Measurements from ENCODE around the gene PTPN4.
"Not testable (repeated sequence)": the region's sequence is repeated elsewhere in the genome, so short reads cannot be mapped to it uniquely, and the experiment has no call there.

PTPN4 gene

GRCh38 chr2:119765433-119766002 lies 5.8 kb downstream of the PTPN4 start:
- no peak for FAIRE-seq

GRCh38 chr2:119766944-119767343 lies 7.2 kb downstream of the PTPN4 start:
- no peak for FAIRE-seq

GRCh38 chr2:119768742-119769141 lies 9.0 kb downstream of the PTPN4 start:
- no peak for FAIRE-seq

GRCh38 chr2:119769645-119770044 lies 9.9 kb downstream of the PTPN4 start:
- no peak for FAIRE-seq

GRCh38 chr2:119771331-119771730 lies 11.6 kb downstream of the PTPN4 start:
- FAIRE-seq, result no peak

DNA sequence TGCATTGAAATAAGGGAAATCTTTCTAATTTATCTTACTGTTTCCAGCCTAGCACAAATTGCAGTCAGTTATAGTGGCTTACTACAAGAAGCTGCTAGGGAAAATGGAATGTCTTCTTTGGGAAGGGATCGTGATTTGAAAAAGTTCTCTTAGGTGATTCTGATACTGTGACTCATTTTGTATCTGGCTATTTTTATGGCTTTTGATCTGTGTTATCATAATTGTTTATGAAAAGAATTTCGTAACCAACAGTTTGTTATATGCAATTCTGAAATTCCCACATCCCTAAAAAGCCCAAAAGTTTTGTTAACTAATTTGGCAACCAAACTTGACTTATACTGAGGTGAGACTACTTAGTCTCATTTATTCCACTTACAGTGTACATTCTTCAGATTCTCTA lies 12.4 kb downstream of the PTPN4 start:
- no peak for FAIRE-seq

GRCh38 chr2:119772767-119773166 lies 13.0 kb downstream of the PTPN4 start:
- FAIRE-seq, result no peak

DNA sequence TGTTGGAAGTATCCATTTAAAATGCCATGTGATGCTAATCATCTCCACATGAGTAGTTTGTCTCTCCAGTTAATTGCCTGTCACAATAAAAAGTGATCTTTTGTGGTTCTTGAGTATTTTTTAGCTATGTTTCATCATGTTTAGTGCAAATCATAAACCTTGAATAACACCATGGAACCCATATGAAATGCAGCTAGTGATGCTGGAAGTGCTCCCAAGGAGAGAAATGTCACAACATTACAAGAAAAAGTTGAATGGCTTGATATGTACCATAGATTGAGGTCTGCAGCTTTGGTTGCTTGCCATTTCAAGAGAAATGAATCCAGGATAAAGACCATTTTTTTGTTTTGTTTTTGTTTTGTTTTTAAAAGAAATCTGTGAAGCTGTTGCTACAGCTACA lies 14.3 kb downstream of the PTPN4 start:
- FAIRE-seq, result no peak

DNA sequence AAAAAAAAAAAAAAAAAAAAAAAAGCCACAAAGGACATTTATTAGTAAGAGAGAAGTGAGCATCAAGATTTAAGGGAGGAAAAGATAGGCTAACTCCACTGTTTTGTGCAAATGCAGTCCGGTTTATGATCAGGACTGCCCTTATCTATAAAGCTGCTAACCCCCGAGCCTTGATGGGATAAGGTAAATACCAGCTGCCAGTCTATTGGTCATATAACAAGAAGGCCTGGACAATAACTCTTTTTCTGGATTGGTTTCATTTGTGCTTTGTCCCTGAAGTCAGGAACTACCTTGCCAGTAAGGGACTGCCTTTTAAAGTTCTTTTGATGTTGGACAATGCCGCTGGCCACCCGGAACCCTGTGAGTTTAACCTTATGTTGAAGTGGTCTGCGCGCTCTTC lies 15.4 kb downstream of the PTPN4 start:
- no peak for FAIRE-seq

GRCh38 chr2:119782308-119783027 lies 22.7 kb downstream of the PTPN4 start:
- no peak for FAIRE-seq

GRCh38 chr2:119784876-119785275 lies 25.2 kb downstream of the PTPN4 start:
- FAIRE-seq, result no peak

DNA sequence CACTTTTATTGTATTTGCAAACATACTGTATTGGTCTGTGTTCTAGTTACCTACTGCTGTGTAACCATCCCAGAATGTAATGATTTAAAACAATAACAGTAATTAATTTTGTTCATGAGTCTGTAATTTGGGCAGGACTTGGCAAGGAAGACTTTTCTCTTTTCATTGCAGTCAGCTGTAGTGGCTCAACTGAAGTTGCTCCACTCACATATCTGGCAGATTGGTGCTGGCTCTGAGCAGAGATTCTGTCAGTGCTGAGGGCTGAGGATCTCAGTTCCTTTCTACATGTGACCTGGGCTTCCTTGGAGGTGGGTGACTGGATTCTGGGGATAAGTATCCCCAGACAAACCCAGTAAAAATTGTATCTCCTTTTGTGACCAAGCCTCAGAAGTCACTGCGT lies 26.6 kb downstream of the PTPN4 start:
- FAIRE-seq, result no peak

DNA sequence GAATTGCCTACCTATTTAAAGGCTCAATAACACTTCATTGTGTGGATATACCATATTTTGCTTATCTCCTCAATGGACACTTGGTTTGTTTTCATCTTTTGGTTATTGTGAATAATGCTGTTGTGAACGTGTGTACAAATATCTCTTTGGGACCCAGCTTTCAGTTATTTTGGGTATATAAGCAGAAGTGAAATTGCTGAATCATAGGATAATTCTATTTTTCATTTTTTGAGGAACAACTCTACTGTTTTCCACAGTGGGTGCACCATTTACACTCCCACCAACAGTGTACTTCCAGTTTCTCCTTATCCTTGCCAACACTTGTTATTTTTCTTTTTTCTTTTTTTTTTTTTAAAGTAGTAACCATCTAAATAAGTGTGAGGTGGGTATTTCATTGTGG lies 29.0 kb downstream of the PTPN4 start:
- no peak for FAIRE-seq

- no peak for FAIRE-seq
Measured at GRCh38 chr2:119790466-119790865, 30.7 kb downstream of the PTPN4 start.

GRCh38 chr2:119792907-119793312 lies 33.2 kb downstream of the PTPN4 start:
- no peak for FAIRE-seq

GRCh38 chr2:119794237-119794636 lies 34.5 kb downstream of the PTPN4 start:
- FAIRE-seq, result no peak

- no peak for FAIRE-seq
Measured at GRCh38 chr2:119795309-119796303, 35.9 kb downstream of the PTPN4 start.

DNA sequence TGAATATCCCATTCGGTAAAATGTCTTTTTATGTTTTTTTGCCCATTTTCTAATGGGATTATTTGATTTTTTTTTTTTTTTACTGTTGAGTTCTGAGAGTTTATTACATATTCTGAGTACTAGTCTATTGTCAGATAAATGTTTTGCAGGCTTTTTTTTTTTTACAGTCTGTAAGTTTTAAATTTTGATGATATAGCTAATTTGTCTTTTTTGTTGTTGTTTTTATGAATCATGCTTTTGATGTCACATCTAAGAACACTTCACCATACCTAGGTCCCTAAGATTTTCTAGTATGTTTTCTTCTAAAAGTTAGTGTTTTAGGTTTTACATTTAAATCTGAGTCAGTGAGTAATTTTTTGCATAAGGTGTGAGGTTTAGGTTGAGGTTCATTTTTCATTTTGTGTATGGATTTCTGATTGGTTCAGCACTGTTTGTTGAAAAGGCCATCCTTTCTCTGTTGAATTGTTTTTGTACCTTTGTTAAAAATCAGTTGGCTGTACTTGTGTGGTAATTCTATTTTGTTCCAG lies 40.7 kb downstream of the PTPN4 start:
- FAIRE-seq, result peak; percentile 33

GRCh38 chr2:119801040-119801439 lies 41.3 kb downstream of the PTPN4 start:
- FAIRE-seq, result no peak

DNA sequence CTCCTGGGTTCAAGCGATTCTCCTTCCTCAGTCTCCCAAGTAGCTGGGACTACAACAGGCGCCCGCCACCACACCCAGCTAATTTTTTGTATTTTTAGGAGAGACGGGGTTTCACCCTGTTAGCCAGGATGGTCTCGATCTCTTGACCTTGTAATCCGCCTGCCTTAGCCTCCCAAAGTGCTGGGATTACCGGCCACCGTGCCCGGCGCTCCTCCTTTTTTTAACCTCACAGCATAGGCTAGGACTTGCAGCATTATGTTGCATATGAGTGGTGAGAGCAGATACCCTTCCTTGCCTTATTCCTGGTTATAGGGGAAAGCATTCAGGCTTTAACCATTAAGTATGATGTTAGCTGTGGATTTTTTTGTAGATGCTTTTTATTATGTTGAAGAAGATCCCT lies 42.3 kb downstream of the PTPN4 start:
- not testable (repeated sequence) for FAIRE-seq

DNA sequence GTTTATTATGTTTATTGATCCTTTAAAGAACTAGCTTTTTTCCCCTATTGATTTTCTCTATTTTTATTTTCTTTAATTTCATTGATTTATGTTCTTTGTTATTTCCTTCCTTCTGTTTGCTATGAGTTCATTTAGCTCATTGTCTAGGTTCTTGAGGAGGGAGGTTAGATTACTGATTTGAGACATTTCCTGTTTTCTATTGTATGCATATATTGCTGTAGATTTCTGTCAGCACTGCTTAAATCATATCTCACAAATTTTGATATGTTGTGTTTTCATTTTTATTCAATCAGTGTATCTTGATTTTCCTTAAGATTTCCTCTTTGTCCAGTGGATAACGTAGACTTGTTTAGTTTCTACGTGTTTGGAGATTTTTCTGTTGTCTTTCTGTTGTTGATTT lies 43.4 kb downstream of the PTPN4 start:
- FAIRE-seq, result peak; percentile 62

DNA sequence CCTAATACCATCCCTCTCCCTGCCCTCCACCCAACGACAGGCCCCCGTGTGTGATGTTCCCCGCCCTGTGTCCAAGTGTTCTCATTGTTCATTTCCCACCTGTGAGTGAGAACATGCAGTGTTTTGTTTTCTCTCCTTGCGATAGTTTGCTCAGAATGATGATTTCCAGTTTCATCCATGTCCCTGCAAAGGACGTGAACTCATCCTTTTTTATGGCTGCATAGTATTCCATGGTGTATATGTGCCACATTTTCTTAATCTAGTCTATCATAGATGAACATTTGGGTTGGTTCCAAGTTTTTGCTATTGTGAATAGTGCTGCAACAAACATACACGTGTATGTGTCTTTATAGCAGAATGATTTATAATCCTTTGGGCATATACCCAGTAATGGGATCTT lies 44.7 kb downstream of the PTPN4 start:
- FAIRE-seq, result not testable (repeated sequence)

GRCh38 chr2:119808516-119809147 lies 48.9 kb downstream of the PTPN4 start:
- FAIRE-seq, result no peak
